DMS153 (cell line): ENCODE data around the gene TLL2.

Experiments used
- DNase-seq: peaks from one replicate; lab custom pipeline; 2025; lab: John Stamatoyannopoulos, UW

Gene TLL2

GRCh38 chr10:96507044-96507443 lies 6.7 kb downstream of the TLL2 start:
- no peak for DNase-seq

DNA sequence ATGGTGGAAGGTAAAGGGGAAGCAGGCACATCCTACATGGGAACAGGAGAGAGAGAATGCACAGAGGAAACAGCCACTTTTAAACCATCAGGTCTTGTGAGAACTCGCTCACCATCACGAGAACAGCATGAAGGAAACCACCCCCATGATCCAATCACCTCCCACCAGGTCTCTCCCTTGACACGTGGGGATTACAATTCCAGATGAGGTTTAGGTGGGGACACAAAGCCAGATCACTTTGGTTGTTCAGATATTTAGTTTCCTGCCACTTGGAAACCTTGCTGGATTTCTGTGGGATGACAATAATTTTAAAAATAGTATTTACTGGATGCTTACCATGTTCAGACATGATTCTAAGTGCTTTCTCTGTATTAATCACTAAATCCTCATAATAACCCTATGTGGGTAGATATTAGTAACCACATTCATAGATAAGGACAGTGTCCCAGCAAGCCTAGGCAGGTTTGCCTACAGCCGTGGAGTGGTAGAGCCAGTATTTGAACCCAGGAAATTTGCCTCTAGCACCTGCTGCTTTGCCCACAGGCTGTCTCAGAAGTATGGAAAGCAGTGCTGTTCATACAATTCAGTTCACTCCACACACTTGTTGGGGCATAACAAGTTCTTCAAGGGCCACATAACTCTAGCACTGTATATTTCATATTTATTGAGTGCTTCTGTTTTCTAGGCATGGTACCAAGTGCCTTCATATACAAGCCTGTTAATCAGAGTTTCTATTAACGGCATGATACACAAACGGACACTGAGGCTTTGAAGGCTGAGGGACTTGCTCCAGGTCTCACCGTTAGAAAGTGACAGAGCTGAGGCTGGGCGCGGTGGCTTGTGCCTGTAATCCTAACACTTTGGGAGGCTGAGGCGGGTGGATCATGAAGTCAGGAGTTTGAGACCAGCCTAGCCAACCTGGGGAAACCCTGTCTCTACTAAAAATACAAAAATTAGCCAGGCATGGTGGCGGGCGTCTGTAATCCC lies 8.3 kb downstream of the TLL2 start:
- no peak for DNase-seq

GRCh38 chr10:96502561-96503282 lies 11.0 kb downstream of the TLL2 start:
- no peak for DNase-seq

DNA sequence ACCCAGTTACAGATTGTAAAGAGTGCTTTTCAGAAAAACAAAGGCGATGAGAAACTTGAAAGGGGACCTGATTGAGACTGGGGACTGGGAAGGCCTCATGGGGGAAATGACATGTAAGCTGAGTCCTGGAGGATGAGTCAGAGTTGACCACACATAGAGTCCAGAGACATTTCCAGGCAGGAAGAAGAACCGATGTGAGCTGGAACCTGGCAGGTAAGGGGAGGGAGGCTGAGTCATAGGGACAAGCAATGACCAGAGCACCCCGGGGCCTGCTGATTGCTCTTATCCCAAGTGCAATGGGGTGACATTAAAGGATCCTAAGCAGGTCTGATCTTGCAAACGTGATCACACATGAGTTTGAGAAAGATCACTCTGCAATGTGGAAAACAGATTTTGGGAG lies 11.7 kb downstream of the TLL2 start:
- DNase-seq, result no peak

DNA sequence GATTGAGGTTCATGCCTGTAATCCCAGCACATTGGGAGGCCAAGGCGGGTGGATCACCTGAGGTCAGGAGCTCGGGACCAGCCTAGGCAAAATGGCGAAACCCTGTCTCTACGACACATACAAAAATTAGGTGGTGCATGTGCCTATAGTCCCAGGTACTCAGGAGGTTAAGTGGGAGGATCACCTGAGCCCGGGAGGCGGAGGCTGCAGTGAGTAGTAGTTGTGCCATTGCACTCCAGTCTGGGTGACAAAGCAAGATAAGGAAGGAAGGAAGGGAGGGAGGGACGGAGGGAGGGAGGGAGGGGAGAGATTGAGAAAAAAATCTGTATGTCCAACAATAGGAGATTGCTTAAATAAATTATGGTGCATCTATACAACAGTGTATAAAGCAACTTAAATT lies 13.2 kb downstream of the TLL2 start:
- DNase-seq, result no peak

GRCh38 chr10:96500050-96500449 lies 13.7 kb downstream of the TLL2 start:
- DNase-seq, result no peak

- no peak for DNase-seq
Observed at GRCh38 chr10:96497391-96497790, 16.3 kb downstream of the TLL2 start.

- DNase-seq, result no peak
Observed at GRCh38 chr10:96496281-96496925, 17.3 kb downstream of the TLL2 start.

DNA sequence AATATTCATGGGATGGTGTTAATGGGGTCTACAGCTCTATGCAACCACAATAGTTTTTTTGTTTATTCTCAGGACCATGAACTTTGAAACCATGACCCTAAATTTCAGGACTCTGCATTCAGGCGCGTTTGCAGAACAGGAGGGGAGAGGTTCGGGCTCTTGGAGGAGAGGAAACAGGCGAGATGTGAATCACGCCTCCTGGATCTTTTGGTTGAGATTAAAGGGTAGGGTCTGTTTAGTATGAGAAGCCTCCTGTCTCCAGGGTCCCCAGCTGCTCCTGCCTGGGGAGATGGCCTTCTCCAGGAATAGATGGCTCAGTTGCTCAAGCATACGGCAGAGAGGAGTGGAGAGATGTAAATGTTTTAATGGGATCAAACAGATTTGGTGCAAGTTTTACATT lies 18.2 kb downstream of the TLL2 start:
- DNase-seq, result no peak

DNA sequence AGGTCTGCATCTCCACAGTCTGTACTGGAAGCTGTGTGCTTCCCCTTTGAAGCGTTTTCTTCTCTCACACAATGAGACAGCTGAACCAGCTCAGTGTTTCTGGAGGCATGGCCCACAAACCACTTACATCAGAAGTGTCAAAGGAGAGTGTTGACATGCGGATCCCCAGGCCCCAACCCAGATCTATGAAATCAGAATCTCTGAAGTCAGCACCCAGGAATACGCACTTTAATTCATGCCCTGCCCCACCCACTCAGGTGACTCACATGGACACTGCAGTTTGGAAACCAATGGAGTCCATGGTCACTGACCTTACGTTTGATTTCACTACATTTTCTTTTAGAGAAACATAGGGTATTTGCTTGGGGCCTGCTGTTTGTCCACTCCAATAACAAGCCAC lies 19.0 kb downstream of the TLL2 start:
- DNase-seq, result no peak

- no peak for DNase-seq
Observed at GRCh38 chr10:96493871-96494525, 19.7 kb downstream of the TLL2 start.

DNA sequence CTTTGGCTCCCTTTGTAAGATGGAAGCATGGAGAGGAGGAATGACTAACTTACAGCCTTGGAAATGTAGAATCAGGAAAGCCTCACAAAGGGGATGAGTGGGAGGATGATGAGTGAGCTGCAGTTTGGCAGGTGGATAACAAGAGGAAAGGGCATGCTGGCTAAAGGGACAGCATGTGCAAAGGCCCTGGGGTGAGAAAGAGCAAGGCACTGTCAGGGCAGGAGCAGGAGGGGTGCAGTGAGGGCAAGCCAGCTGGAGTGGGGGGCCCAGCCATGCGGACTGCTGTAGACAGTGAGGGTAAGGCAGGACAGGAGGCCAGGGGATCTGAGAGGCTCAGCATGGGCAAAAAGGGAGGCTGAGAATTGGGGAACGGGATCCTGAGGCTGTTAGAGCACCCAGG lies 20.5 kb downstream of the TLL2 start:
- no peak for DNase-seq

DNA sequence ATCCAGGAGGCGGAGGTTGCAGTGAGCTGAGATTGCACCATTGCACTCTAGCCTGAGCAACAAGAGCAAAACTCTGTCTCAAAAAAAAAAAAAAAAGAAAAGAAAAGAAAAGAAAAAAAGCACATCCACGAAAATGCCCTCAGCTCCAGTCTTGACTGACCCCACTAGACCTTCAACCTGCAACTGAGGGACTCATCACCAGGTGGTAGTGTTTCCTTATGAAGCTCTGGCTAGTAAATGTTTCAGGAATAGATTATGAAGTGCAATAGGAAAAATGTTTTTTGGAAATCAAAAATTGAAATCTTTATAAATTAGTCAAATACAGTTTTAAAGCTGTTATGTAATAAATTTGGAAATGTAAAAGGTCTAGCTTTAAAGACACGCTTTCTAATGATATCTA lies 22.4 kb downstream of the TLL2 start:
- no peak for DNase-seq

DNA sequence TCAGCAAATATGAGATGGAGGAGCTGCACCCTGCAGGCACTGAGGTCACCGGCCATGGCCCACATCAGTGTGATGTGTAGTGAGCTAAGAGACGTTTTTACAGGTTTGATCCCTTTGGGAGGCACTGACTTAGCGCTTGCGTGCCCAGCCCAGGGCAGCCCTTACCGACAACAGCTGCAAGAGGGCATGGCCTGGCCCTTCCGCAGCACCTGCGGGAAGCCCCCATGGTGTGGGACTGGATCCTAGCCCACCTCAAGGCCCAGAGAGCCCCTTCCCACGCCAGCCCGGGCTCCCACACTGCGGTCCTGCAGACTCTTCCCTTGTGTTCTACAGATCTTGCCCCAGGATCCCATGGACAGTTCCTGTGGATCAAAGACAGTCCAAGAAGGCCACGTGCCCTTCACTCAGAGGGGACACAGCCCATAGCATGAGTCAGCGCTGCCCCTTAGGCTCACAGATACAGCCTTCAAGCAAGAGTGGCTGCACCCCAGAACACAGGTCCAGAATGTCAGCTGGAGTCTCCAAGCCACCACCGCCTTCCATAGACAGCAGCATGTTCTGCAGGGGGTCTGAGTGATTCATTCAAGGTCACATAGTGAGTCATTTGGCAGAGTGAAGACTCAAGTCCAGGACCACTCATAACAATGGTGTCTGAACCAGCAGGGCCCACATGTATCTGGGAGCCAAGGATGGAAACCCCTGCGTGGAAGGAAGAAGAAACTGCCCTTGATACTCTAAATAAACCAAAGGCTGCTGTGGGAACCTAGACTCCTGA lies 25.4 kb downstream of the TLL2 start:
- no peak for DNase-seq

GRCh38 chr10:96482815-96483588 lies 30.7 kb downstream of the TLL2 start:
- DNase-seq, result no peak

DNA sequence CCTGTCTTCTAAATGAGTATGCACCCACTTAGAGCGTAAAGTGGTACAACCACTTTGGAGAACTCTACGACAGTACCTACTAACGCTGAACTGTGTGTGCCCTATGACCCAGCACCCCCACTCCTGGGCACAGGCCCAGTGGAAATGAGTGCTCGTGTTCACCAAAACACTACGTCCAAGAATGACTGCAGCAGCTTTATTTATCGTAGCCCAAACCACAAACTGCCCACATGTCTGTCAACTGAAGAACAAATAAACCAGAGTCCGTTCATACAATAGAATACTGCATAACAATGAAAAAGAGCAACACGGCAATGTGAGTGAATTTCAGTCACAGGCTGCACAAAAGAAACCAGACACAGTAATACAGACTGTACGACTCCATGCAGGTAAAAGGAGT lies 35.4 kb downstream of the TLL2 start:
- no peak for DNase-seq

- DNase-seq, result no peak
Observed at GRCh38 chr10:96473866-96474265, 39.9 kb downstream of the TLL2 start.

DNA sequence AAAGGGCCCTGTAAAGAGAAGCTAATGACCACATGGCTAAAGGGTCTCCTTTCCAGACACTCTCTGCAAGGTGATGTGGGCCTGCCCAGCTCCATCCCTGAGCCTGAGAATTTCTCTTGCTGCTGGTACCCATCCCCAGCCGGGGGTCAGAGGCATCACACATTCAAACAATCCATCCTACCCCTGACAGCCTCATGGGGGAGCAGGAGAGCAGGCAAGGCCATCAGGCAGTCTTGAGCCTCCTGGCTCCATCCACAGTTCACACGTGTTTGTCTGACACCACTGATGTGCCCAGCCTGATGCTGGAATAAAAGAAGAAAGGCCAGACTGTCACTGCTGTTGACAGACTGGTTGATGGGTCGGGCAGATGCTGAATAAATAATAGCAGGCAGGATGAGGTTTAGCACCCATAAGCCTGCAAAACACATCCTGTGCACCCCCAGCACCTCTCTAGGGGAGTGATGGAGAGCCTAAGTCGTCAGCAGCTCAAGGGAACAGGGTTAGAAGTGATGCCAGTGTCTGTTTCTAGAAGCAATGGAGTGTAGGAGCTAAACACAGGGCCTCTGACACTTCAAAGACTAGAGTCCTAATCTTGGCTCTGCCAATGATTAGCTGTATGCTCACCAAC lies 43.5 kb downstream of the TLL2 start:
- DNase-seq, result no peak

DNA sequence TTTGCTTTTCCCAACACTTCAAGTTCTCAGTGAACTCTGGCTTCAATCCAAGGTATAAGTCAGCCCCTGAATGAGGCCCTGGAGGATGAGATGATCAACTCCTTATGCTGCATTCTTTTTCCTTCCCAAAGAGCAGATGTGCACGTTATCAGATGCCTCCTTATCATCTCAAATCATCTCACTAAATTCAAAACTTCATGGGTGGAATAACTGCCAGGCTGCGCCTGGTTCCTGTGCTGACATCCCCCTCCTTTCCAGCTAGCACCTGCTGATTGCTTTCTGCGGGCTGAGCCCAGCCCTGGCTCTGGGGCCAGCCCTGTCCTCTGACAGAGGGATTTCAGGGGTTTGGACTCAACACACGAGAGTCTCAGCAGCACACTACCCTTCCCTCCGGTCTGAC lies 44.9 kb downstream of the TLL2 start:
- DNase-seq, result no peak

DNA sequence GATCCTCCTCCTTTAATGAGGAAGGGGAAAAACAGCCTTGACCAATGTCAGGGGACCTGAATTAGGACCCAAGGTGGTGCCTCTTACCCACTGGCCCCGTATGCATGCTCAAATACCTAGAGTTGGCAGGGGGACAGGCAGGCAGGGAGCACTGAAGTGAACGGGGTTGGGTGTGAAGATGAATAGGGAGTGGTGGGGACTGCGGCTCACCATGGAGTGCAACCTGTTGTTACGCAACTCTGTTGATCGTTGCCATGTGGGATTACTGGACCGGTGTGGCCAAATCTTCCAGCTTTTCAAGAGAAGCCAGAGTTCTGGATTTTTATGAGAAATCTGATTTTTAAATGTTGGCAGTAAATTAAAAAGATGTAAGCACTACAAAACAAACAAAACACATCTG lies 48.1 kb downstream of the TLL2 start:
- no peak for DNase-seq
